ENCODE data around the gene DPP3. TPM values are rescaled to one million over a fixed set of nuclear protein-coding genes. Genes with fewer than 3 reads are reported as not detected.
A peak's percentile ranks its signal among the peaks of the same experiment; 100 is the strongest.

The DPP3 gene
- total RNA-seq, 1 donor from 2014 or later, result 60.0 TPM

DNA sequence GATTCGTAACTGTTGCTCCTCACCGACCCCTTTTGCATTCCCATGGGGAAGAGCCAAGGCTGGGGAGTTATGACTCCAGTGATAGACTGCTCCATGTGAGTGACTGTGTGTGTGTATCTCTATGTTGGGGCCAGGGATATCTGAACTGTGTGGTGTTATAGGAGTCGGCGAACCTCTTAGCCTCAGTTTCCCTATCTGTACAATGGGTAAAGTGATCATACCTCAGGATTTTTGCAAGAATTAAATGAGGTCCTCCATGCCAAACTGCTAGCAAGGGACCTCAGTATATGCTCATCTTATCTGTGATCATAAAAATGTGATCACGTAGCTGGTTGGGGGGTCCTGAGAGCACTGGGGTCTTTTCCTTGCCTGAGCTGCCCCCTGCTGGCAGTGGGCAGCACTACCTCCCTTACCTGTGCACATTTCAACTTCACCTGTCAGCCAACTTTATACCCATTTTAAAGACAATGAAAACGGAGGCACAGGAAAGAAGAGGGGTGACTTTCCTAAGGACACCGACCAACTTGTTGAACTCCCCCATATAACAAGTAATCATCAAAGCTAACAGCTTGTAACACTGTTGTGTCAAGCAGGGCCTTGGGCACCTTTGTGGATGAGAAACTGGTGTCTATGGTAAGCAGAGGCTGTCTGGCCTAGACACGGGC is 1.4 kb upstream of the DPP3 start:
- peak overlapping the region; percentile 88 for H3K27ac ChIP-seq (ENCODE audit: low read depth, low read length)
- FAIRE-seq, result no peak
- peaks cover 21% of the 10 kb centered on the region for H3K79me2 ChIP-seq (ENCODE audit: insufficient read depth, low read length)

DNA sequence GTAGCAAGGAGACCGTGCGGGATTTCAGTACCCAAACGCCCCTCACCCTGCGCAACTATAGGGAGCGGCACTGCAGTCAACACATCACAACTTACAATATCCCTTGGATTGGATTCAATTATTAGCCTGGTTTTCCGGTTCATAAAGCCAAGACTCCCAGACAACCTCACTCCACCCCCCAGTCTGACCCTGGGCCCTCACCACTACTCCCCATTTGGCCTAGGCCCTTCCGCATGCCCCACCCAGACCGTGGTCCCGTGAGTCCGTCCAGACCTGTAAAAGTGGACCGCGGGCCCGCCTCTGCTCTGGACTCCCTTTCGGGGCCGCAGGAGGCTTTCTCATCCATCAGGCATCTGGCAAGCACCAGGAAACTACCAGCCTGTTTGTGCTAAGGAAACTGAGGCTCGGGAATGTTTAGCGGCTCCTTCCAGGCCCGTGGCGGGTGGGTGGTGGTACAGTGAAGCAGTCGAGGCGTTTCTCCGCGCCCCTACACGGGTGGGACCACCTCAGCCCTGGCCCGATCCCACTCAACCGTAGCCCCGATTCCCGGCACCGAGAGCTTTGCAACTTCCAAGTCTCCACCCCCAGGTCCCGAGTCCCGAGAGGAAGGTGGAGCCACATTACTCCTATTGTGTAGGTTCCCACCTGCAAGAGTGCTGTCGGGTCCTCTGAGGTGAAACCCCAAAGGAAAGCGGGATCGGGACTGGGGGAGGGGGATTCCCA is 679 bp upstream of the DPP3 start:
- Histone ChIP-seq H4K20me1 (ENCODE audit: insufficient read depth, low read length) (peaks cover 17% of the 10 kb centered on the region), H2AFZ (ENCODE audit: low read depth, low read length) (peak overlapping the region; percentile 84), H3K4me3 (ENCODE audit: insufficient read depth, low read depth, low read length) (peak overlapping the region; percentile 77), H3K9ac (ENCODE audit: low read length) (peak overlapping the region; percentile 94), H3K4me1 (ENCODE audit: insufficient read depth, low read length) (peaks cover 11% of the 10 kb centered on the region), H3K4me2 (ENCODE audit: low read length) (peak overlapping the region; percentile 91), H3K27me3 (ENCODE audit: insufficient read depth, low read length) (no peaks in the 10 kb centered on the region), H3K79me2 (ENCODE audit: insufficient read depth, low read length) (peaks cover 21% of the 10 kb centered on the region), H3K36me3 (ENCODE audit: insufficient read depth, low read length) (no peaks in the 10 kb centered on the region), H3K9me3 (ENCODE audit: insufficient read depth, low read depth, low read length) (no peaks in the 10 kb centered on the region), H3K27ac (ENCODE audit: low read depth, low read length) (peak overlapping the region; percentile 88)
- Mint-ChIP-seq H3K27me3 (ENCODE audit: low read depth, unreplicated experiment) (no peaks in the 10 kb centered on the region), H3K9me3 (ENCODE audit: unreplicated experiment) (no peaks in the 10 kb centered on the region), H3K27ac (ENCODE audit: unreplicated experiment) (peak overlapping the region; percentile 91), H3K36me3 (ENCODE audit: low read depth, unreplicated experiment) (peaks cover 4% of the 10 kb centered on the region), H3K4me1 (ENCODE audit: low read depth, unreplicated experiment) (peaks cover 5% of the 10 kb centered on the region), H3K4me3 (ENCODE audit: unreplicated experiment) (peak overlapping the region; percentile 95)
- FAIRE-seq (no peak), DNase-seq (ENCODE audit: low read depth) (peak; percentile 28)
- TF ChIP-seq EZH2 (IDR thresholded peaks at IDR 0.05; ENCODE audit: insufficient read depth, low read length), result no peak
- TF ChIP-seq, protein P1, sequence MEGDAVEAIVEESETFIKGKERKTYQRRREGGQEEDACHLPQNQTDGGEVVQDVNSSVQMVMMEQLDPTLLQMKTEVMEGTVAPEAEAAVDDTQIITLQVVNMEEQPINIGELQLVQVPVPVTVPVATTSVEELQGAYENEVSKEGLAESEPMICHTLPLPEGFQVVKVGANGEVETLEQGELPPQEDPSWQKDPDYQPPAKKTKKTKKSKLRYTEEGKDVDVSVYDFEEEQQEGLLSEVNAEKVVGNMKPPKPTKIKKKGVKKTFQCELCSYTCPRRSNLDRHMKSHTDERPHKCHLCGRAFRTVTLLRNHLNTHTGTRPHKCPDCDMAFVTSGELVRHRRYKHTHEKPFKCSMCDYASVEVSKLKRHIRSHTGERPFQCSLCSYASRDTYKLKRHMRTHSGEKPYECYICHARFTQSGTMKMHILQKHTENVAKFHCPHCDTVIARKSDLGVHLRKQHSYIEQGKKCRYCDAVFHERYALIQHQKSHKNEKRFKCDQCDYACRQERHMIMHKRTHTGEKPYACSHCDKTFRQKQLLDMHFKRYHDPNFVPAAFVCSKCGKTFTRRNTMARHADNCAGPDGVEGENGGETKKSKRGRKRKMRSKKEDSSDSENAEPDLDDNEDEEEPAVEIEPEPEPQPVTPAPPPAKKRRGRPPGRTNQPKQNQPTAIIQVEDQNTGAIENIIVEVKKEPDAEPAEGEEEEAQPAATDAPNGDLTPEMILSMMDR (IDR thresholded peaks at IDR 0.05; ENCODE audit: insufficient read depth, low read depth, low read length), result no peak

More for the DNA sequence above, 1.4 kb upstream of the DPP3 start:
- TF ChIP-seq, protein P1 (IDR thresholded peaks at IDR 0.05; ENCODE audit: insufficient read depth, low read depth, low read length), result peak; percentile 64
- TF ChIP-seq EZH2 (IDR thresholded peaks at IDR 0.05; ENCODE audit: insufficient read depth, low read length), result no peak
- Mint-ChIP-seq H3K36me3 (ENCODE audit: low read depth, unreplicated experiment) (peaks cover 4% of the 10 kb centered on the region), H3K4me3 (ENCODE audit: unreplicated experiment) (peak overlapping the region; percentile 95), H3K4me1 (ENCODE audit: low read depth, unreplicated experiment) (peaks cover 5% of the 10 kb centered on the region), H3K27me3 (ENCODE audit: low read depth, unreplicated experiment) (no peaks in the 10 kb centered on the region), H3K9me3 (ENCODE audit: unreplicated experiment) (no peaks in the 10 kb centered on the region), H3K27ac (ENCODE audit: unreplicated experiment) (peak overlapping the region; percentile 91)
- Histone ChIP-seq H3K4me3 (ENCODE audit: insufficient read depth, low read depth, low read length) (peak overlapping the region; percentile 77), H3K9ac (ENCODE audit: low read length) (peak overlapping the region; percentile 94), H3K36me3 (ENCODE audit: insufficient read depth, low read length) (no peaks in the 10 kb centered on the region), H3K27me3 (ENCODE audit: insufficient read depth, low read length) (no peaks in the 10 kb centered on the region), H3K4me2 (ENCODE audit: low read length) (peak overlapping the region; percentile 91), H3K9me3 (ENCODE audit: insufficient read depth, low read depth, low read length) (no peaks in the 10 kb centered on the region), H2AFZ (ENCODE audit: low read depth, low read length) (no peak overlapping the region), H4K20me1 (ENCODE audit: insufficient read depth, low read length) (peaks cover 17% of the 10 kb centered on the region), H3K4me1 (ENCODE audit: insufficient read depth, low read length) (peaks cover 11% of the 10 kb centered on the region)
- peak; percentile 12 for DNase-seq (ENCODE audit: low read depth)
